PC-3 (cell line): ENCODE measurements around the gene IGSF8. TPM values are rescaled to one million over a fixed set of nuclear protein-coding genes. Genes with fewer than 3 reads are reported as not detected.

Source experiments
- ATAC-seq: fragments of 200-7000 bp; cut with Tn5 transposase; 2 replicates; pipeline ENCODE4 v1.9.1; 2020; ENCODE audit warnings: mild to moderate bottlenecking, moderate library complexity
- BruUV-seq: library from RNA; stranded (reverse); fragments of 400-500 nt; replicated peaks from 2 replicates; lab custom pipeline; 2021; lab: Mats Ljungman, UMichigan
- CTCF ChIA-PET: fragments of 300-600 bp; sonication (Branson Sonifier 250); formaldehyde crosslinking; loops from one replicate; lab custom pipeline; 2022; ENCODE audit warnings: antibody characterized with exemption; lab: Charles Lee
- POLR2A ChIA-PET: fragments of 300-600 bp; sonication (Branson Sonifier 250); formaldehyde crosslinking; loops from one replicate; lab custom pipeline; 2022; ENCODE audit warnings: antibody characterized with exemption; ENCODE audit not compliant: unreplicated experiment; lab: Charles Lee
- DNase-seq: peaks from one replicate; pipeline ENCODE4 v3.0.0-alpha.2; 2015
- H2AFZ ChIP-seq: fragments of 300-600 bp; sonication (generic); 2 replicates; pipeline ENCODE4 v1.6.0; 2016; ENCODE audit warnings: antibody characterized with exemption, low read length
- H3F3A ChIP-seq: fragments of 300-600 bp; sonication (generic); one replicate; pipeline ENCODE4 v1.6.0; 2017; ENCODE audit warnings: antibody characterized with exemption, low read length, control low read depth, mild to moderate bottlenecking; ENCODE audit not compliant: unreplicated experiment
- H3K27ac ChIP-seq: fragments of 300-600 bp; sonication (generic); 2 replicates; pipeline ENCODE4 v1.5.1; 2016; ENCODE audit warnings: mild to moderate bottlenecking, low read length
- H3K27me3 ChIP-seq: fragments of 300-600 bp; sonication (generic); 2 replicates; pipeline ENCODE4 v1.6.1; 2016; ENCODE audit warnings: low read length, mixed read lengths
- H3K36me3 ChIP-seq: fragments of 300-600 bp; sonication (generic); 2 replicates; pipeline ENCODE4 v1.6.1; 2016; ENCODE audit warnings: low read depth, mixed run types, low read length, mixed read lengths
- H3K4me1 ChIP-seq: fragments of 300-600 bp; sonication (generic); 2 replicates; pipeline ENCODE4 v1.5.1; 2016; ENCODE audit warnings: low read length; ENCODE audit not compliant: insufficient read depth
- H3K4me2 ChIP-seq: fragments of 300-600 bp; sonication (generic); 2 replicates; pipeline ENCODE4 v1.6.0; 2016; ENCODE audit warnings: low read length
- H3K4me3 ChIP-seq: fragments of 300-600 bp; sonication (generic); 2 replicates; pipeline ENCODE4 v1.5.1; 2016; ENCODE audit warnings: mild to moderate bottlenecking, low read length, mixed read lengths
- H3K79me2 ChIP-seq: fragments of 300-600 bp; sonication (generic); 2 replicates; pipeline ENCODE4 v1.6.1; 2017; ENCODE audit warnings: low read length, mixed read lengths
- H3K9ac ChIP-seq: fragments of 300-600 bp; sonication (generic); 2 replicates; pipeline ENCODE4 v1.6.0; 2016; ENCODE audit warnings: mild to moderate bottlenecking, low read length
- H3K9me2 ChIP-seq: fragments of 300-600 bp; sonication (generic); replicated peaks from 2 replicates; pipeline ENCODE4 v1.6.1; 2016; ENCODE audit warnings: mixed run types, low read length, mixed read lengths
- H3K9me3 ChIP-seq: fragments of 300-600 bp; sonication (generic); 2 replicates; pipeline ENCODE4 v1.6.1; 2016; ENCODE audit warnings: low read length, mixed read lengths
- H4K20me1 ChIP-seq: fragments of 300-600 bp; sonication (generic); 2 replicates; pipeline ENCODE4 v1.6.1; 2016; ENCODE audit warnings: low read length, mixed read lengths
- CTCF ChIP-seq: fragments of 300-600 bp; sonication (generic); conservative IDR thresholded peaks from 2 replicates; pipeline ENCODE4 v1.5.1; 2017; ENCODE audit warnings: antibody characterized with exemption, low read depth, mild to moderate bottlenecking, low read length
- EZH2 ChIP-seq: fragments of 300-600 bp; sonication (generic); IDR thresholded peaks from one replicate; pipeline ENCODE4 v1.6.1; 2017; ENCODE audit warnings: antibody characterized with exemption, mild to moderate bottlenecking, low read length; ENCODE audit not compliant: unreplicated experiment
- EZH2phosphoT487 ChIP-seq: fragments of 300-600 bp; sonication (generic); IDR thresholded peaks from 2 replicates; pipeline ENCODE4 v1.6.1; 2018; ENCODE audit warnings: mild to moderate bottlenecking, antibody characterized with exemption, low read length, borderline replicate concordance
- intact Hi-C: fragments of 100-400 bp; cut with micrococcal nuclease; formaldehyde crosslinking; loops from 2 replicates; pipeline ENCODE4 v1.9.0; 2023
- total RNA-seq: library from RNA; depleted of rRNA; stranded (reverse); fragments of >200 nt; gene quantifications from 2 replicates; pipeline ENCODE4 v1.2.3, GENCODE V29; 2014

IGSF8 gene
- total RNA-seq, 1 experiment from 2014 or later: 37.1 TPM

DNA sequence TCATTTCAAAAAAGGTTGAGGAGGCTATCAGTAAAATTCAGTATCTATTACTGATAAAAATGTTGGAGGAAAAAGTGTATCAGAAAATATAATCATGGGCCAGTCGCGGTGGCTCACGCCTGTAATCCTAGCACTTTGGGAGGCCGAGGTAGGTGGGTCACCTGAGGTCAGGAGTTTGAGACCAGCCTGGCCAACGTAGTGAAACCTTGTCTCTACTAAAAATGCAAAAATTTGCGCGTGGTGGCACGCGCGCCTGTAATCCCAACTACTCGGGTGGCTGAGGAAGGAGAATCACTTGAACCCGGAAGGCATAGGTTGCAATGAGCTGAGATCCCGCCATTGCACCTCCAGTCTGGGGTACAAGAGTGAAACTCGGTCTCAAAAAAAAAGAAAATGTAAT is 47.7 kb upstream of the IGSF8 start:
- Histone ChIP-seq H3K4me1 (0 out of 2 replicates have a peak, but pooled peaks cover 7% of the 10 kb centered on the region), H2AFZ (no peak overlapping the region), H4K20me1 (no peaks in the 10 kb centered on the region), H3K27ac (no peak overlapping the region), H3F3A (no peaks in the 10 kb centered on the region), H3K4me3 (no peak overlapping the region), H3K27me3 (peaks cover 11% of the 10 kb centered on the region; the same call in 1 of the 2 replicates), H3K36me3 (no peaks in the 10 kb centered on the region), H3K9me2 (no peaks in the 10 kb centered on the region), H3K79me2 (no peaks in the 10 kb centered on the region), H3K4me2 (no peak overlapping the region), H3K9me3 (no peaks in the 10 kb centered on the region), H3K9ac (no peak overlapping the region)
- ATAC-seq (no peak), DNase-seq (no peak)
- intact Hi-C loops: no loop called here
- CTCF ChIA-PET: no interaction called here
- BruUV-seq: no TSS peak
- POLR2A ChIA-PET: no interaction called here
- TF ChIP-seq CTCF: no peak
- TF ChIP-seq EZH2phosphoT487: no peak
- no peak for TF ChIP-seq EZH2

GRCh38 chr1:160144921-160145320 is 46.5 kb upstream of the IGSF8 start:
- Histone ChIP-seq H2AFZ (no peak overlapping the region), H3F3A (no peaks in the 10 kb centered on the region), H3K4me1 (0 out of 2 replicates have a peak, but pooled peaks cover 7% of the 10 kb centered on the region), H3K36me3 (no peaks in the 10 kb centered on the region), H3K9me2 (no peaks in the 10 kb centered on the region), H3K4me2 (no peak overlapping the region), H4K20me1 (no peaks in the 10 kb centered on the region), H3K27me3 (peaks cover 13% of the 10 kb centered on the region; the same call in 1 of the 2 replicates), H3K9me3 (no peaks in the 10 kb centered on the region), H3K27ac (no peak overlapping the region), H3K79me2 (no peaks in the 10 kb centered on the region), H3K9ac (no peak overlapping the region), H3K4me3 (no peak overlapping the region)
- BruUV-seq: no TSS peak
- no peak for TF ChIP-seq EZH2phosphoT487
- TF ChIP-seq EZH2: no peak
- TF ChIP-seq CTCF: no peak
- no peak for DNase-seq
- intact Hi-C loops: no loop called here
- CTCF ChIA-PET: no interaction called here
- ATAC-seq: no peak
- POLR2A ChIA-PET: no interaction called here

DNA sequence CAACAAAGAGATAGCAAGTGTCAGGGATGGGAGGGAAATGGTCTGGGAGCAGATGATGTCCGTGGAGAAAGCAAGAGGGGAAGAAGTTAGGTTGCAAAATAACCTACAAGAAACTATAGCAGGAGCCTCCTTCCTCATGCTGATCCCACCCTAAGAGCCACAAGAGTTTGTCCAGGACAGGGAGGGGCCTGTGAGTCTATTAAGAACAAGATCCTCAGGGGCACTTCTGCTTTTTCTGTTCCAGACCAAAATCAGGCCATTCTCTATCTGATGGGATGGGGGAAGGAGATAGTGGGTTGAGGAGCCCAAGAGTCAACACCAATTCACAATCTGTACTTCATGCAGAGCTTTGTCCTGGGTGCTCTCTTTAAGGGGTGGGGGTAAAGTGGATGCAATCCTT is 45.3 kb upstream of the IGSF8 start:
- H3K9me2 ChIP-seq: no peaks in the 10 kb centered on the region
- no peak overlapping the region for H3K4me3 ChIP-seq
- peaks cover 13% of the 10 kb centered on the region; the same call in 1 of the 2 replicates for H3K27me3 ChIP-seq
- ChIA-PET POLR2A (no interaction called here), CTCF (no interaction called here)
- H3K9me3 ChIP-seq: no peaks in the 10 kb centered on the region
- no peak for ATAC-seq
- H3K27ac ChIP-seq: no peak overlapping the region
- TF ChIP-seq EZH2 (no peak), CTCF (no peak), EZH2phosphoT487 (no peak)
- H3K4me2 ChIP-seq: no peak overlapping the region
- no peaks in the 10 kb centered on the region for H4K20me1 ChIP-seq
- BruUV-seq: no TSS peak
- intact Hi-C loops: no loop called here
- no peak overlapping the region for H3K9ac ChIP-seq
- no peaks in the 10 kb centered on the region for H3K36me3 ChIP-seq
- H2AFZ ChIP-seq: no peak overlapping the region
- no peak for DNase-seq
- no peaks in the 10 kb centered on the region for H3K4me1 ChIP-seq
- H3K79me2 ChIP-seq: no peaks in the 10 kb centered on the region
- H3F3A ChIP-seq: no peaks in the 10 kb centered on the region
